Keratinocyte (primary cell): ENCODE results near the gene H1-8. TPM values are rescaled to one million over a fixed set of nuclear protein-coding genes. Genes with fewer than 3 reads are reported as not detected.

ENCODE experiments used
- DNase-seq: peaks from one replicate; pipeline ENCODE4 v3.0.0-alpha.2; 2011; ENCODE audit warnings: low read depth, missing footprints, low spot score
- FAIRE-seq: peaks from 2 replicates; lab custom pipeline; 2011; peaks lifted over from hg19 to GRCh38; lab: Jason Lieb, UNC
- H2AFZ ChIP-seq: 2 replicates; pipeline ENCODE4 v1.6.0; 2012; ENCODE audit warnings: low read length, control low read depth, inconsistent platforms; ENCODE audit not compliant: control insufficient read depth
- H3K27ac ChIP-seq: 2 replicates; pipeline ENCODE4 v1.5.1; 2011; ENCODE audit warnings: low read length; ENCODE audit not compliant: control insufficient read depth, insufficient read depth
- H3K27me3 ChIP-seq: 3 replicates; pipeline ENCODE4 v1.6.0; 2011; ENCODE audit warnings: low read length; ENCODE audit not compliant: control insufficient read depth, insufficient read depth; ENCODE audit errors: extremely low read depth
- H3K36me3 ChIP-seq, 2 experiments: 2 replicates in 1 of 2; 3 replicates in 1 of 2; pipeline ENCODE4 v1.5.1; 2011; ENCODE audit warnings: low read length in 2 of 2, mild to moderate bottlenecking in 1 of 2; ENCODE audit not compliant: control insufficient read depth in 2 of 2, insufficient read depth in 2 of 2; ENCODE audit errors: extremely low read depth in 1 of 2
- H3K4me1 ChIP-seq: 3 replicates; pipeline ENCODE4 v1.5.1; 2011; ENCODE audit warnings: low read length; ENCODE audit not compliant: control insufficient read depth, insufficient read depth; ENCODE audit errors: extremely low read depth
- H3K4me2 ChIP-seq: 3 replicates; pipeline ENCODE4 v1.6.0; 2011; ENCODE audit warnings: low read depth, low read length; ENCODE audit not compliant: control insufficient read depth, insufficient read depth; ENCODE audit errors: extremely low read depth
- H3K4me3 ChIP-seq, 3 experiments: fragments of 200-600 bp in 1 of 3; sonication (generic) in 1 of 3; 2 replicates in 2 of 3; 3 replicates in 1 of 3; pipeline ENCODE4 v1.5.1; 2011 to 2016; ENCODE audit warnings: low read length in 3 of 3, mild to moderate bottlenecking in 3 of 3, control low read depth in 2 of 3, inconsistent platforms in 1 of 3, low read depth in 1 of 3, mixed read lengths in 1 of 3, mixed run types in 1 of 3, moderate library complexity in 1 of 3; ENCODE audit not compliant: control insufficient read depth in 2 of 3, insufficient read depth in 2 of 3; ENCODE audit errors: extremely low read depth in 1 of 3
- H3K79me2 ChIP-seq: 2 replicates; pipeline ENCODE4 v1.6.0; 2012; ENCODE audit warnings: low read length; ENCODE audit not compliant: control insufficient read depth, insufficient read depth
- H3K9ac ChIP-seq: 3 replicates; pipeline ENCODE4 v1.6.0; 2011; ENCODE audit warnings: low read length; ENCODE audit not compliant: control insufficient read depth, insufficient read depth; ENCODE audit errors: extremely low read depth
- H3K9me1 ChIP-seq: 3 replicates; pipeline ENCODE4 v1.6.0; 2011; ENCODE audit warnings: low read length; ENCODE audit not compliant: control insufficient read depth, insufficient read depth; ENCODE audit errors: extremely low read depth
- H3K9me3 ChIP-seq: 2 replicates; pipeline ENCODE4 v1.5.1; 2012; ENCODE audit warnings: low read depth, low read length; ENCODE audit not compliant: control insufficient read depth
- H4K20me1 ChIP-seq: 3 replicates; pipeline ENCODE4 v1.6.0; 2011; ENCODE audit warnings: low read length; ENCODE audit not compliant: control insufficient read depth, insufficient read depth; ENCODE audit errors: extremely low read depth
- EZH2 ChIP-seq: IDR thresholded peaks from one replicate; pipeline ENCODE4 v1.6.1; 2012; ENCODE audit warnings: inconsistent platforms, mild to moderate bottlenecking, low read length, moderate library complexity
- dilution Hi-C: fragments of 300-500 bp; cut with MboI; formaldehyde crosslinking; loops from one replicate; pipeline ENCODE4 v1.7.0; 2020; ENCODE audit warnings: low sequenced_read_pairs; ENCODE audit not compliant: extremely low pct_ligation_motif_present
- polyA plus RNA-seq, 5 experiments: library from polyadenylated mRNA; depleted of rRNA in 3 of 5; stranded (reverse) in 3 of 5; stranded (forward) in 1 of 5; unstranded in 1 of 5; fragments of >200 nt; gene quantifications; 1 replicate in 1 of 5; 2 replicates in 3 of 5; 3 replicates in 1 of 5; pipeline versions ENCODE4 v1.2.1 to v1.2.3, GENCODE V29; 2011 to 2012; ENCODE audit warnings: missing spikeins in 2 of 5, low read depth in 1 of 5, low replicate concordance in 1 of 5
- TF ChIP-seq, protein P1 (sequence below), 3 experiments: IDR thresholded peaks in 1 of 3; conservative IDR thresholded peaks in 1 of 3; optimal IDR thresholded peaks in 1 of 3; 2 replicates in 2 of 3; 3 replicates in 1 of 3; pipeline versions ENCODE3 to v1.5.1; 2011; ENCODE audit warnings: low read length in 3 of 3, mild to moderate bottlenecking in 3 of 3, moderate library complexity in 2 of 3, control low read depth in 1 of 3, inconsistent platforms in 1 of 3; ENCODE audit not compliant: insufficient read depth in 2 of 3; ENCODE audit errors: extremely low read depth in 1 of 3

The H1-8 gene
- polyA plus RNA-seq, 1 donor (not counting 4 experiments of a cell fraction or from before 2014, with no cell fraction given): not detected

GRCh38 chr3:129575233-129575996 is 32.4 kb downstream of the H1-8 start:
- no peaks in the 10 kb centered on the region for H3K9me1 ChIP-seq
- H2AFZ ChIP-seq: no peak overlapping the region
- H3K27ac ChIP-seq: no peak overlapping the region
- no peaks in the 10 kb centered on the region for H3K4me1 ChIP-seq
- no peak overlapping the region for H3K4me2 ChIP-seq
- no peak overlapping the region for H3K9ac ChIP-seq
- no peaks in the 10 kb centered on the region for H3K9me3 ChIP-seq
- DNase-seq: no peak
- H4K20me1 ChIP-seq: no peaks in the 10 kb centered on the region
- no peak overlapping the region for H3K4me3 ChIP-seq
- no peaks in the 10 kb centered on the region for H3K79me2 ChIP-seq
- FAIRE-seq: no peak
- no peaks in the 10 kb centered on the region for H3K36me3 ChIP-seq
- TF ChIP-seq, protein P1, sequence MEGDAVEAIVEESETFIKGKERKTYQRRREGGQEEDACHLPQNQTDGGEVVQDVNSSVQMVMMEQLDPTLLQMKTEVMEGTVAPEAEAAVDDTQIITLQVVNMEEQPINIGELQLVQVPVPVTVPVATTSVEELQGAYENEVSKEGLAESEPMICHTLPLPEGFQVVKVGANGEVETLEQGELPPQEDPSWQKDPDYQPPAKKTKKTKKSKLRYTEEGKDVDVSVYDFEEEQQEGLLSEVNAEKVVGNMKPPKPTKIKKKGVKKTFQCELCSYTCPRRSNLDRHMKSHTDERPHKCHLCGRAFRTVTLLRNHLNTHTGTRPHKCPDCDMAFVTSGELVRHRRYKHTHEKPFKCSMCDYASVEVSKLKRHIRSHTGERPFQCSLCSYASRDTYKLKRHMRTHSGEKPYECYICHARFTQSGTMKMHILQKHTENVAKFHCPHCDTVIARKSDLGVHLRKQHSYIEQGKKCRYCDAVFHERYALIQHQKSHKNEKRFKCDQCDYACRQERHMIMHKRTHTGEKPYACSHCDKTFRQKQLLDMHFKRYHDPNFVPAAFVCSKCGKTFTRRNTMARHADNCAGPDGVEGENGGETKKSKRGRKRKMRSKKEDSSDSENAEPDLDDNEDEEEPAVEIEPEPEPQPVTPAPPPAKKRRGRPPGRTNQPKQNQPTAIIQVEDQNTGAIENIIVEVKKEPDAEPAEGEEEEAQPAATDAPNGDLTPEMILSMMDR (optimal IDR thresholded peaks at IDR 0.05 in 1 of 3, IDR thresholded peaks at IDR 0.05 in 1 of 3, conservative IDR thresholded peaks at IDR 0.05 in 1 of 3; ENCODE audit: extremely low read depth in 1 of 3, insufficient read depth in 2 of 3, low read length in 3 of 3): no peak
- TF ChIP-seq EZH2: no peak
- dilution Hi-C loops: no loop called here
- no peaks in the 10 kb centered on the region for H3K27me3 ChIP-seq

DNA sequence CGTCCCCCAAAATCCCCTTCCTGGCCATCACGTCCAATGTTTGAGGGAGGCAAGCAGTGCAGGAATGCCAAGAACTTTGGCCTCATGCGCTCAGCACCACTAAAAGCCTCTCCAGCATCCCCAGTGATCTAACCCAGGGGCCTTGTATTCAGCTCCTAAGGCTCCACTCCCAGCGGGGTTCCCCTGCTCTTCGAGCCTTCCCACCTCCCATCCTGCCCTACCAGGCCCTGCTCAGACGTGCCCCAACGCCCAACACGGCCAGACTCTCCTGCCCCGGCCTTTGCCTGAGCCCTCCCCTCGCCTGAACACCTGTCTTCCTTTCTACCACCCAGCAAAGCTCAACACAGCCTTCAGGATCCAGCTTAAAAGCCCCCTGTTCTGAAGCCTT is 33.0 kb downstream of the H1-8 start:
- FAIRE-seq (no peak), DNase-seq (no peak)
- Histone ChIP-seq H3K4me3 (no peak overlapping the region), H3K4me2 (no peak overlapping the region), H2AFZ (no peak overlapping the region), H3K27me3 (no peaks in the 10 kb centered on the region), H3K4me1 (no peaks in the 10 kb centered on the region), H3K27ac (no peak overlapping the region), H3K36me3 (no peaks in the 10 kb centered on the region), H3K9me1 (no peaks in the 10 kb centered on the region), H3K79me2 (no peaks in the 10 kb centered on the region), H4K20me1 (no peaks in the 10 kb centered on the region), H3K9ac (no peak overlapping the region), H3K9me3 (no peaks in the 10 kb centered on the region)
- dilution Hi-C loops: no loop called here
- no peak for TF ChIP-seq EZH2
- TF ChIP-seq, protein P1 (optimal IDR thresholded peaks at IDR 0.05 in 1 of 3, IDR thresholded peaks at IDR 0.05 in 1 of 3, conservative IDR thresholded peaks at IDR 0.05 in 1 of 3; ENCODE audit: extremely low read depth in 1 of 3, insufficient read depth in 2 of 3, low read length in 3 of 3): no peak
